Activated CD4-positive, alpha-beta memory T cell treated with anti-CD3 and anti-CD28 coated beads, Interleukin-2, amount 10 ng/mL, durations not matched to agents 7 days and 5 days (primary cell): ENCODE results near the gene RRAS2. TPM values are rescaled to one million over a fixed set of nuclear protein-coding genes. Genes with fewer than 3 reads are reported as not detected.
"Not testable (repeated sequence)": the region's sequence is repeated elsewhere in the genome, so short reads cannot be mapped to it uniquely, and the experiment has no call there.

Experiments used
- CTCF ChIA-PET: fragments of 350-600 bp; sonication (Branson Sonifier 250); formaldehyde crosslinking; loops from one replicate; lab custom pipeline; 2021; ENCODE audit warnings: antibody characterized with exemption, inconsistent platforms; lab: Charles Lee
- POLR2A ChIA-PET: fragments of 350-600 bp; sonication (Branson Sonifier 250); formaldehyde crosslinking; loops from one replicate; lab custom pipeline; 2021; ENCODE audit warnings: antibody characterized with exemption; lab: Charles Lee
- DNase-seq: peaks from one replicate; pipeline ENCODE4 v3.0.0-alpha.2; 2020
- H3K27ac Mint-ChIP-seq: one replicate; pipeline ENCODE4 v1.8.0; 2021; ENCODE audit warnings: mild to moderate bottlenecking, mixed read lengths
- H3K27me3 Mint-ChIP-seq: one replicate; pipeline ENCODE4 v1.8.0; 2021; ENCODE audit warnings: mixed read lengths
- H3K36me3 Mint-ChIP-seq: one replicate; pipeline ENCODE4 v1.8.0; 2021; ENCODE audit warnings: low read depth, mixed read lengths
- H3K4me1 Mint-ChIP-seq: one replicate; pipeline ENCODE4 v1.8.0; 2021; ENCODE audit warnings: mixed read lengths
- H3K4me3 Mint-ChIP-seq: one replicate; pipeline ENCODE4 v1.8.0; 2021; ENCODE audit warnings: mild to moderate bottlenecking, mixed read lengths
- H3K9me3 Mint-ChIP-seq: one replicate; pipeline ENCODE4 v1.8.0; 2021; ENCODE audit warnings: mixed read lengths
- total RNA-seq, 2 experiments: library from RNA; stranded (reverse); gene quantifications; one replicate each; pipeline ENCODE4 v1.2.3, GENCODE V29; 2021

Gene RRAS2
- total RNA-seq, 2 experiments from 2014 or later: 55.7 to 58.5 TPM

GRCh38 chr11:14278869-14279268, 80.1 kb downstream of the RRAS2 start:
- CTCF ChIA-PET, H3K27ac Mint-ChIP-seq, DNase-seq, H3K9me3 Mint-ChIP-seq, POLR2A ChIA-PET, H3K4me3 Mint-ChIP-seq, H3K27me3 Mint-ChIP-seq: not testable (repeated sequence)
- H3K4me1 Mint-ChIP-seq: peaks cover 15% of the 10 kb centered on the region
- H3K36me3 Mint-ChIP-seq: peaks cover 58% of the 10 kb centered on the region

GRCh38 chr11:14275076-14275475, 83.9 kb downstream of the RRAS2 start:
- H3K36me3 Mint-ChIP-seq: peaks cover 61% of the 10 kb centered on the region
- no peak for DNase-seq
- ChIA-PET CTCF (no interaction called here), POLR2A (interaction anchor here (1.5 kb wide), 1 partner anchor 225 kb away, joined by 3 read pairs; the partner anchor contains the start of gene COPB1)
- peaks cover 43% of the 10 kb centered on the region for H3K4me1 Mint-ChIP-seq
- H3K9me3 Mint-ChIP-seq: peaks cover 3% of the 10 kb centered on the region
- H3K27ac Mint-ChIP-seq: no peak overlapping the region
- no peaks in the 10 kb centered on the region for H3K27me3 Mint-ChIP-seq
- H3K4me3 Mint-ChIP-seq: no peak overlapping the region

DNA sequence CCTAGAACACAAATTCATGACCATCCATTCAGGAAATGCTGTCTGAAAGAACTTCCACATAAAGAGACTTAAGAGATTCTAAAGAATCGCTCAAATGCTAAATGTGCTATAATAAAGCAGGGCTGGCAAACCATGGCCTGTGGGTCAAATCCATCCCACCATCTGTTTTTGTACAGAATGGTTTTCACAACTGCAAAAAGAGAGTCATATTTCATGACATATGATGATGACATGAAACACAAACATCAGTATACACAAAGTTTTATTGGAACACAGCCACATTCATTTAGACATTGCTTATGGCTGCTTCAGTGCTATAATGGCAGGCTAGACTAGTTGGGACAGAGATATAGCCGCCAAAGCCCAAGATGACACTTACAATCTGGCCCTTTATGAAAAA, 85.1 kb downstream of the RRAS2 start:
- no peak overlapping the region for H3K27ac Mint-ChIP-seq

GRCh38 chr11:14270690-14271542, 88.1 kb downstream of the RRAS2 start:
- H3K36me3 Mint-ChIP-seq: peaks cover 51% of the 10 kb centered on the region
- H3K27me3 Mint-ChIP-seq: no peaks in the 10 kb centered on the region
- ChIA-PET POLR2A (no interaction called here), CTCF (interaction anchor here (1.6 kb wide), 1 partner anchor 148 kb away, joined by 4 read pairs; no protein-coding TSS in a partner anchor)
- H3K4me1 Mint-ChIP-seq: peaks cover 36% of the 10 kb centered on the region
- H3K4me3 Mint-ChIP-seq: peak overlapping the region; percentile 61
- peak overlapping the region; percentile 85 for H3K27ac Mint-ChIP-seq
- no peaks in the 10 kb centered on the region for H3K9me3 Mint-ChIP-seq
- peak; percentile 65 for DNase-seq

More for the DNA sequence above, 85.1 kb downstream of the RRAS2 start:
- peaks cover 54% of the 10 kb centered on the region for H3K36me3 Mint-ChIP-seq
- H3K4me1 Mint-ChIP-seq: peaks cover 49% of the 10 kb centered on the region
- no peak overlapping the region for H3K4me3 Mint-ChIP-seq
- ChIA-PET POLR2A (interaction anchor here (1.5 kb wide), 1 partner anchor 226 kb away, joined by 3 read pairs; the partner anchor contains the start of gene COPB1), CTCF (interaction anchor here (0.8 to 1.6 kb wide), 3 partner anchors 11 to 181 kb away, joined by 3 to 8 read pairs (median 3); no protein-coding TSS in a partner anchor)
- peaks cover 3% of the 10 kb centered on the region for H3K9me3 Mint-ChIP-seq
- no peak for DNase-seq
- no peaks in the 10 kb centered on the region for H3K27me3 Mint-ChIP-seq

DNA sequence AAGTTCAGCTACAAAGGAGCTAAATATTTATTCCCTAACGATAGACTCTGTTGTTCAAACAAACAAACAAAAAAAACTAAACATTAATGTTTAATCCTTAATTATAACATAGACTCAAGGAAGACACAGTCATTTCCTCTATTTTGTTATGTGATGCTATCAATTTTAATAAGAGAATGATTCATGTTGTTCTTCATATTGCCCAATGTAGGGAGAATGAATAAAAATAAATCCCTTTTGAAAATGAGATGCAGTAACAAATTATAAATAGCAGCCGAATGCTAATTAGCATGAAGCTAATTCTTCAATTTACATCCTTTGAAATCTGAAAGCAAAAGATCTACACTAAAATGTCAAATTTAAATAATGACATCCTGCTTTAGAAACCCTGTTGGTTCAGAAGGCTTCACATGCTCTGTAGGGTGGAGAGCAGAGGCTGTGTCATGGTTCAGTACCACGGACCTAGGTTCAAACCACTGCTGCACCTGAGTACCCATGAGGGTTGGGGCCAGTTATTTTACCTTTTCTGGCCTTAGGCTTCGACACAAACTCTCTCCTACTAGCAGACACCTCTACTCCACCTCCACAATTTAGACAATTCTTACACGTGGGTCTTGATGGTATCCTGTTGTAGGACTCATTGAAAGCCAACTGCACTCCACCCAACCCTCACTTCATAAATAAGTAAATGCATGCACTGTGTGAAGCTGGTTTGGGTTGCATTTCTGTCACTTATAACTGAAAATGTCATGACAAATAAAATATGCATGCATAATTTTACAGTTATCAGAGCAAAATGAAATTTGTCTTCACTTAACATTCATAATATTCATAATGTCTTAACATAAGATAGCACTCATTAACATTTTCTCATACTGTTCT, 89.0 kb downstream of the RRAS2 start:
- ChIA-PET POLR2A (interaction anchor here (1.1 kb wide), 1 partner anchor 11 kb away, joined by 4 read pairs; no protein-coding TSS in a partner anchor), CTCF (no interaction called here)
- Mint-ChIP-seq H3K36me3 (peaks cover 51% of the 10 kb centered on the region), H3K27me3 (no peaks in the 10 kb centered on the region), H3K4me1 (peaks cover 34% of the 10 kb centered on the region), H3K4me3 (no peak overlapping the region), H3K9me3 (no peaks in the 10 kb centered on the region), H3K27ac (peak overlapping the region; percentile 85)
- no peak for DNase-seq

DNA sequence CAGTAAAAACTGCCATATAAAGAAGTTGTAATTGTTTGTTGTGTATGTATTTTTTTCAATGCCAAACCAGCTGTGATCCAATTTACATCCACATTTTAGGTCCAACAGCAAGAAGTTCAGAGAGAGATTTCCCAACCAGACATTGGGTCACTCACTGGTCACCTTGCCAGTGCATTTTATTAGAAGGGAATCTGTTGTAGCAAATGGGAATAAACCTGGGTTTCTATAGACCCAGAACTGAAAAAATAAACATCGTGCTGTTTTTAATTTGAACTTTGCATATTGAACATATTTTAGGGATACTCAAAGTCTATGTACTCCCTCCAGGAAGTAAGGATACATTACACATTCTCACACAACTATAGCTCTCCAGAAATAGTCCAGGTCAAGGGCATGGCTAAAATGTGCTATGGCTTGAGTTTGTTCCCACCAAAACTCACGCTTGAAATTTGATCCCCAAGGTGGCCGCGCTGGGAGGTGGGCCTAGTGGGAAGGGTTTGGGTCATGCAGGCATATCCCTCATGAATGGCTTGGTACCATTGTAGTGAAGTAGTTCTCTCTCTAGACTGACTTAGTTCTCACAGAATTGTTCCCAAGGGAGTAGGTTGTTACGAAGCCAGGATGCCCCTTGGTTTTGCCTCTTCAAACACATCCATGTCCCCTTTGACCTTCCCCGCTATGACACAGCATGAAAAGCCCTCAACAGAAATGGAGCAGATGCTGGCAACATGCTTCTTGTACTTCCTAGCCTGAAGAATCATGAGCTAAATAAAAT, 90.9 kb downstream of the RRAS2 start:
- CTCF ChIA-PET: interaction anchor here (1.0 kb wide), 2 partner anchors 40 to 187 kb away, joined by 3 to 5 read pairs; no protein-coding TSS in a partner anchor
- Mint-ChIP-seq H3K4me3 (no peak overlapping the region), H3K4me1 (peaks cover 31% of the 10 kb centered on the region), H3K27ac (no peak overlapping the region), H3K27me3 (no peaks in the 10 kb centered on the region), H3K36me3 (peaks cover 48% of the 10 kb centered on the region), H3K9me3 (no peaks in the 10 kb centered on the region)
- no peak for DNase-seq
- POLR2A ChIA-PET: no interaction called here

GRCh38 chr11:14266622-14267021, 92.4 kb downstream of the RRAS2 start:
- POLR2A ChIA-PET: interaction anchor here (0.8 kb wide), 1 partner anchor 14 kb away, joined by 3 read pairs; no protein-coding TSS in a partner anchor
- no peak overlapping the region for H3K4me3 Mint-ChIP-seq
- CTCF ChIA-PET: interaction anchor here (1.0 kb wide), 1 partner anchor 189 kb away, joined by 5 read pairs; no protein-coding TSS in a partner anchor
- H3K27me3 Mint-ChIP-seq: no peaks in the 10 kb centered on the region
- peaks cover 43% of the 10 kb centered on the region for H3K36me3 Mint-ChIP-seq
- no peaks in the 10 kb centered on the region for H3K9me3 Mint-ChIP-seq
- no peak overlapping the region for H3K27ac Mint-ChIP-seq
- H3K4me1 Mint-ChIP-seq: peaks cover 22% of the 10 kb centered on the region
- DNase-seq: no peak

DNA sequence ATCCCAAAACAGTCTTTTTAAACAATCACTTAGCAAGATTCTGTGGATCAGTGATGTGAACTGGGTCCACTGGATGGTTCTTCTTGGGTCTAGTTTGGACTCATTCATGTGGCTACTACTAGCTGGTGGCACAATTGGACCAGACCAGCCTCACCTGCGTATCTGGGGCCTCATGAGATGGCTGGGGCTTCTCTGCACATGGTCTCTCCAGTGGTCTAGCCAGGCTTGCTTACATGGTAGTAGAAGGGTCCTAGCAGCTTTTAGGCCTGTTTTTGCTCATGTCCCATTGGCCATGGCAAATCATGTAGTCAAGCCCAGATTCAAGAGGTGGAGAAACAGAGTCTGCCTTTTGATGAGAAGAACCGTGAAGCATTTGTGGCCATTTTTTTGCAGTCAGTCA, 94.0 kb downstream of the RRAS2 start:
- Mint-ChIP-seq H3K27ac (no peak overlapping the region), H3K9me3 (no peaks in the 10 kb centered on the region), H3K36me3 (peaks cover 39% of the 10 kb centered on the region), H3K27me3 (no peaks in the 10 kb centered on the region), H3K4me3 (no peak overlapping the region), H3K4me1 (peaks cover 5% of the 10 kb centered on the region)
- DNase-seq: no peak
- POLR2A ChIA-PET: no interaction called here
- CTCF ChIA-PET: no interaction called here

GRCh38 chr11:14262271-14262846, 96.6 kb downstream of the RRAS2 start:
- POLR2A ChIA-PET: interaction anchor here (0.6 to 2.5 kb wide), 3 partner anchors 9 to 797 kb away, joined by 3 to 5 read pairs (median 5); no protein-coding TSS in a partner anchor
- no peak overlapping the region for H3K27ac Mint-ChIP-seq
- no peaks in the 10 kb centered on the region for H3K9me3 Mint-ChIP-seq
- H3K4me3 Mint-ChIP-seq: no peak overlapping the region
- no peaks in the 10 kb centered on the region for H3K27me3 Mint-ChIP-seq
- H3K36me3 Mint-ChIP-seq: peaks cover 28% of the 10 kb centered on the region
- H3K4me1 Mint-ChIP-seq: no peaks in the 10 kb centered on the region
- CTCF ChIA-PET: interaction anchor here (1.5 to 1.6 kb wide), 2 partner anchors 9 to 193 kb away, joined by 4 to 6 read pairs; no protein-coding TSS in a partner anchor
- DNase-seq: no peak

DNA sequence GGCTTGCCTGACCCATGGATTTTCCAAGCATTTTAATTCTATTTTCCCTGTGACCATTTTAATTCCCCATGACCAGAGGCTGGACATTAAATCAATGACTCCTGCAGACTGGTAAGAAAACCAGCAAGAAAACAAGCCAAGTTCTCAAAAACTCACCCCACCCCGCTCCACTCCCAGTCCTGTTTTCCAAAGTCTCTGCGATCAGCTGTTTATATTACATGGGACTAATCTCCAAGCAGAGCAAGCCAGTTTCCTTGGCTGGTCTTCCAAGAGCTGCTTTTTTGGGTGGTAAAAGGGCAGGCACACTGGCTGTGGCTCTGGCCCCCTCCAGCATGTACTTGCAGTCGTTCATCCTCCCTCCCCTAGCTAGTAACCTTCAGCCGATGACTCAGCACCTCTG, 97.9 kb downstream of the RRAS2 start:
- Mint-ChIP-seq H3K27me3 (no peaks in the 10 kb centered on the region), H3K4me1 (no peaks in the 10 kb centered on the region), H3K4me3 (no peak overlapping the region), H3K9me3 (no peaks in the 10 kb centered on the region), H3K36me3 (peaks cover 24% of the 10 kb centered on the region), H3K27ac (no peak overlapping the region)
- POLR2A ChIA-PET: interaction anchor here (1.1 to 2.5 kb wide), 3 partner anchors 8 to 194 kb away, joined by 4 to 5 read pairs (median 5); no protein-coding TSS in a partner anchor
- no peak for DNase-seq
- CTCF ChIA-PET: interaction anchor here (1.5 to 1.6 kb wide), 2 partner anchors 8 to 194 kb away, joined by 4 to 6 read pairs; no protein-coding TSS in a partner anchor

- Mint-ChIP-seq H3K4me1 (no peaks in the 10 kb centered on the region), H3K9me3 (no peaks in the 10 kb centered on the region), H3K27ac (no peak overlapping the region), H3K27me3 (no peaks in the 10 kb centered on the region), H3K4me3 (no peak overlapping the region), H3K36me3 (peaks cover 14% of the 10 kb centered on the region)
- POLR2A ChIA-PET: no interaction called here
- CTCF ChIA-PET: no interaction called here
- DNase-seq: no peak
These were observed 99.1 kb downstream of the RRAS2 start for GRCh38 chr11:14259878-14260277.
